ENCODE measurements around the gene LANCL2. TPM values are rescaled to one million over a fixed set of nuclear protein-coding genes. Genes with fewer than 3 reads are reported as not detected.

The LANCL2 gene
- total RNA-seq, 1 experiment from 2014 or later, result 10.0 TPM

DNA sequence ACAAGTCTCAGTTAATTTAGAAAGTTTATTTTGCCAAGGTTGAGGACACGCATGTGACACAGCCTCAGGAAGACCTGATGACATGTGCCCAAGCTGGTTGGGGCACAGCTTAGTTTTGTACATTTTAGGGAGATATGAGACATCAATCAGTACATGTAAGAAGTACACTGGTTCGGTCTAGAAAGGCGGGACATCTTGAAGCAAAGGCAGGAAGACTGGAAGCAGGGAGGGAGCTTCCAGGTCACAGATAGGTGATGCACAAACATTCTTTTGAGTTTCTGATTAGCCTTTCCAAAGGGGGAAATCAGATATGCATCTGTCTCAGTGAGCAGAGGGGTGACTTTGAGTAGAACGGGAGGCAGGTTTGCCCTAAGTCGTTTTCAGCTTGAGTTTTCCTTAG is 29.4 kb upstream of the LANCL2 start:
- intact Hi-C loops (cut with micrococcal nuclease), result no loop called here
- CTCF ChIA-PET, result no interaction called here

More for the DNA sequence above, 29.4 kb upstream of the LANCL2 start:
- Histone ChIP-seq H3K4me3 (replicated peaks in 1 of 2; ENCODE audit: low read depth in 1 of 2, low read length in 2 of 2) (no peak overlapping the region), H3K36me3 (ENCODE audit: control insufficient read depth in 1 of 2, insufficient read depth in 2 of 2, low read length in 2 of 2) (no peaks in the 10 kb centered on the region), H3K4me2 (ENCODE audit: low read length) (no peak overlapping the region), H3K79me2 (ENCODE audit: insufficient read depth, low read length) (no peaks in the 10 kb centered on the region), H3K27ac (ENCODE audit: low read depth, low read length) (no peak overlapping the region), H2AFZ (ENCODE audit: low read depth, low read length, poor library complexity, severe bottlenecking) (no peak overlapping the region), H3K9me2 (ENCODE audit: insufficient read depth) (no peaks in the 10 kb centered on the region), H3K9me3 (ENCODE audit: control insufficient read depth in 1 of 2, insufficient read depth in 1 of 2, low read depth in 1 of 2, low read length in 2 of 2) (no peaks in the 10 kb centered on the region), H3K4me1 (ENCODE audit: control insufficient read depth in 1 of 2, insufficient read depth in 2 of 2, low read length in 2 of 2) (no peaks in the 10 kb centered on the region), H4K20me1 (ENCODE audit: insufficient read depth) (no peaks in the 10 kb centered on the region), H3K9ac (ENCODE audit: low read length) (no peak overlapping the region), H3K27me3 (ENCODE audit: insufficient read depth, low read length) (peaks cover 7% of the 10 kb centered on the region; the same call in 1 of the 2 replicates)
- RAD21 ChIA-PET (ENCODE audit: low non-redundant PET in 1 of 2, low total read pairs in 2 of 2, uncharacterized antibody in 2 of 2, unreplicated experiment in 2 of 2), result no interaction called here
- ATAC-seq, result no peak
- POLR2A ChIA-PET, result no interaction called here
- DNase-seq (ENCODE audit: low read depth, low spot score), result no peak
- BruUV-seq (replicated peaks), result no TSS peak
- TF ChIP-seq POLR2A (IDR thresholded peaks at IDR 0.05; ENCODE audit: borderline replicate concordance, extremely low read depth, insufficient read depth, insufficient read length) (no peak), FOSL1 (IDR thresholded peaks at IDR 0.05; ENCODE audit: low read depth) (no peak), CEBPB (IDR thresholded peaks at IDR 0.05; ENCODE audit: low read depth) (no peak), EZH2phosphoT487 (IDR thresholded peaks at IDR 0.05; ENCODE audit: borderline replicate concordance) (no peak), EZH2 (IDR thresholded peaks at IDR 0.05) (no peak), ELF1 (IDR thresholded peaks at IDR 0.05; ENCODE audit: borderline replicate concordance, low read depth) (no peak), SRF (IDR thresholded peaks at IDR 0.05; ENCODE audit: low read depth) (no peak), POLR2AphosphoS5 (IDR thresholded peaks at IDR 0.05; ENCODE audit: low read depth, low read length) (no peak), TCF7L2 (IDR thresholded peaks at IDR 0.05; ENCODE audit: borderline replicate concordance, extremely low read depth, insufficient read depth, insufficient read length) (no peak), YY1 (IDR thresholded peaks at IDR 0.05; ENCODE audit: extremely low read depth, insufficient replicate concordance, low read depth, low read length) (no peak), SP1 (IDR thresholded peaks at IDR 0.05; ENCODE audit: low read depth) (no peak), EGR1 (IDR thresholded peaks at IDR 0.05; ENCODE audit: low read depth) (no peak), SIN3A (IDR thresholded peaks at IDR 0.05; ENCODE audit: low read depth) (no peak), RAD21 (IDR thresholded peaks at IDR 0.05; ENCODE audit: low read depth) (no peak), ZNF274 (IDR thresholded peaks at IDR 0.05; ENCODE audit: low read depth, low read length) (no peak), ZFX (IDR thresholded peaks at IDR 0.05) (no peak), CBX3 (IDR thresholded peaks at IDR 0.05; ENCODE audit: low read depth) (no peak)
- TF ChIP-seq, protein P1, sequence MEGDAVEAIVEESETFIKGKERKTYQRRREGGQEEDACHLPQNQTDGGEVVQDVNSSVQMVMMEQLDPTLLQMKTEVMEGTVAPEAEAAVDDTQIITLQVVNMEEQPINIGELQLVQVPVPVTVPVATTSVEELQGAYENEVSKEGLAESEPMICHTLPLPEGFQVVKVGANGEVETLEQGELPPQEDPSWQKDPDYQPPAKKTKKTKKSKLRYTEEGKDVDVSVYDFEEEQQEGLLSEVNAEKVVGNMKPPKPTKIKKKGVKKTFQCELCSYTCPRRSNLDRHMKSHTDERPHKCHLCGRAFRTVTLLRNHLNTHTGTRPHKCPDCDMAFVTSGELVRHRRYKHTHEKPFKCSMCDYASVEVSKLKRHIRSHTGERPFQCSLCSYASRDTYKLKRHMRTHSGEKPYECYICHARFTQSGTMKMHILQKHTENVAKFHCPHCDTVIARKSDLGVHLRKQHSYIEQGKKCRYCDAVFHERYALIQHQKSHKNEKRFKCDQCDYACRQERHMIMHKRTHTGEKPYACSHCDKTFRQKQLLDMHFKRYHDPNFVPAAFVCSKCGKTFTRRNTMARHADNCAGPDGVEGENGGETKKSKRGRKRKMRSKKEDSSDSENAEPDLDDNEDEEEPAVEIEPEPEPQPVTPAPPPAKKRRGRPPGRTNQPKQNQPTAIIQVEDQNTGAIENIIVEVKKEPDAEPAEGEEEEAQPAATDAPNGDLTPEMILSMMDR (IDR thresholded peaks at IDR 0.05 in 2 of 3, conservative IDR thresholded peaks at IDR 0.05 in 1 of 3; ENCODE audit: borderline replicate concordance in 1 of 3, insufficient read depth in 1 of 3, low read depth in 2 of 3, low read length in 2 of 3), result no peak
- TF ChIP-seq, protein P2, sequence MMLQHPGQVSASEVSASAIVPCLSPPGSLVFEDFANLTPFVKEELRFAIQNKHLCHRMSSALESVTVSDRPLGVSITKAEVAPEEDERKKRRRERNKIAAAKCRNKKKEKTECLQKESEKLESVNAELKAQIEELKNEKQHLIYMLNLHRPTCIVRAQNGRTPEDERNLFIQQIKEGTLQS (IDR thresholded peaks at IDR 0.05), result no peak
- TF ChIP-seq, protein P3, sequence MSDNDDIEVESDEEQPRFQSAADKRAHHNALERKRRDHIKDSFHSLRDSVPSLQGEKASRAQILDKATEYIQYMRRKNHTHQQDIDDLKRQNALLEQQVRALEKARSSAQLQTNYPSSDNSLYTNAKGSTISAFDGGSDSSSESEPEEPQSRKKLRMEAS (IDR thresholded peaks at IDR 0.05), result no peak

All from HCT116 (cell line).